ENCODE data around the gene POLR2H. TPM values are rescaled to one million over a fixed set of nuclear protein-coding genes. Genes with fewer than 3 reads are reported as not detected.

Gene POLR2H
- polyA plus RNA-seq, 1 of the 3 experiments (the other 2 are of a cell fraction) = 206 TPM

GRCh38 chr3:184362668-184363546 lies 1.4 kb downstream of the POLR2H start:
- Histone ChIP-seq H3K79me2 (ENCODE audit: insufficient read depth) (peaks cover 46% of the 10 kb centered on the region), H4K20me1 (ENCODE audit: insufficient read depth) (peaks cover 24% of the 10 kb centered on the region), H3F3A (replicated peaks; ENCODE audit: insufficient read depth) (peaks cover 25% of the 10 kb centered on the region), H3K9me2 (no peaks in the 10 kb centered on the region), H2AFZ (ENCODE audit: low read depth) (peak overlapping the region; percentile 73; the same call in 1 of the 2 replicates), H3K27ac (ENCODE audit: low read depth in 2 of 2, low read length in 1 of 2) (peak overlapping the region; percentile 97 to 99), H3K27me3 (ENCODE audit: insufficient read depth) (no peaks in the 10 kb centered on the region), H3K4me2 (peak overlapping the region; percentile 92), H3K9ac (peak overlapping the region; percentile 99), H3K9me3 (no peaks in the 10 kb centered on the region), H3K36me3 (replicated peaks in 1 of 2; ENCODE audit: control insufficient read depth in 1 of 2, insufficient read depth in 2 of 2, low read length in 1 of 2) (peaks cover 19 to 21% of the 10 kb centered on the region in 2 experiments), H3K4me1 (ENCODE audit: control insufficient read depth in 1 of 2, insufficient read depth in 2 of 2, low read depth in 1 of 2, low read length in 1 of 2) (peaks cover 12 to 19% of the 10 kb centered on the region in 2 experiments; a peak in 3 of 4 replicates), H3K4me3 (ENCODE audit: low read depth in 2 of 2, low read length in 1 of 2) (peak overlapping the region; percentile 91 to 96)
- ChIA-PET CTCF (interaction anchor here (0.6 to 1.9 kb wide), 13 partner anchors 9 to 182 kb away, joined by 3 to 9 read pairs (median 3); no protein-coding TSS in a partner anchor), POLR2A (interaction anchor here (0.8 to 2.7 kb wide), 7 partner anchors 8 to 198 kb away, joined by 3 to 14 read pairs (median 4); partner anchors contain the start of gene FAM131A)
- DNase-seq = peak; percentile 94
- 1% methylated on average over 31 of the region's 68 CpGs for WGBS (ENCODE audit: low lambda C conversion rate)
- TF ChIP-seq RXRA (IDR thresholded peaks at IDR 0.05; ENCODE audit: borderline replicate concordance, low read depth) (no peak), NFIC (IDR thresholded peaks at IDR 0.05; ENCODE audit: borderline replicate concordance) (no peak; the same call in 1 of the 2 replicates), PBX3 (IDR thresholded peaks at IDR 0.05) (peak; percentile 42), USF1 (IDR thresholded peaks at IDR 0.05; ENCODE audit: borderline replicate concordance, low read depth) (no peak), MAX (IDR thresholded peaks at IDR 0.05; ENCODE audit: low read depth) (no peak), EP300 (IDR thresholded peaks at IDR 0.05; ENCODE audit: borderline replicate concordance in 1 of 2, low read depth in 1 of 2, low read length in 1 of 2) (0 out of 4 replicates have a peak, but pooled peaks of 1 of the 2 experiments have one; percentile 3), ZBTB33 (IDR thresholded peaks at IDR 0.05; ENCODE audit: borderline replicate concordance, low read depth) (peak; percentile 66; the same call in 1 of the 2 replicates), JUND (IDR thresholded peaks at IDR 0.05) (no peak), SIN3A (IDR thresholded peaks at IDR 0.05; ENCODE audit: borderline replicate concordance, low read depth, low read length) (peak; percentile 45; the same call in 1 of the 2 replicates), GATA2 (CRISPR knock-in tag; IDR thresholded peaks at IDR 0.05) (no peak), CHD2 (IDR thresholded peaks at IDR 0.05; ENCODE audit: low read length, partially characterized antibody) (peak; percentile 83), POLR2AphosphoS5 (IDR thresholded peaks at IDR 0.05; ENCODE audit: low read depth, low read length) (peak; percentile 86), YY1 (IDR thresholded peaks at IDR 0.05; ENCODE audit: low read depth) (no peak), FOSL2 (IDR thresholded peaks at IDR 0.05; ENCODE audit: borderline replicate concordance, low read depth) (no peak), USF2 (IDR thresholded peaks at IDR 0.05; ENCODE audit: borderline replicate concordance, low read depth, low read length) (no peak), REST (IDR thresholded peaks at IDR 0.05; ENCODE audit: low read depth, low read length) (0 out of 2 replicates have a peak, but pooled peaks have one; percentile 14), TEAD4 (IDR thresholded peaks at IDR 0.05; ENCODE audit: borderline replicate concordance, insufficient read depth) (no peak), IRF3 (IDR thresholded peaks at IDR 0.05; ENCODE audit: low read depth, low read length) (no peak), NRF1 (IDR thresholded peaks at IDR 0.05; ENCODE audit: low read depth, low read length) (peak; percentile 82), FOXM1 (IDR thresholded peaks at IDR 0.05; ENCODE audit: low read depth) (no peak), TCF12 (IDR thresholded peaks at IDR 0.05) (no peak)

All from SK-N-SH (cell line).